ENCODE results near the gene C19orf12. TPM values are rescaled to one million over a fixed set of nuclear protein-coding genes. Genes with fewer than 3 reads are reported as not detected.
"Not testable (repeated sequence)": the region's sequence is repeated elsewhere in the genome, so short reads cannot be mapped to it uniquely, and the experiment has no call there.

The C19orf12 gene
- total RNA-seq, 2 experiments from 2014 or later, result 30.9 to 32.3 TPM

GRCh38 chr19:29678484-29679106 is 36.5 kb downstream of the C19orf12 start:
- H3K9me3 Mint-ChIP-seq, result no peaks in the 10 kb centered on the region
- peaks cover 12% of the 10 kb centered on the region for H3K36me3 Mint-ChIP-seq
- H3K4me3 Mint-ChIP-seq, result no peak overlapping the region
- H3K27ac Mint-ChIP-seq, result no peak overlapping the region
- H3K4me1 Mint-ChIP-seq, result peaks cover 53% of the 10 kb centered on the region
- no peak for DNase-seq
- H3K27me3 Mint-ChIP-seq, result no peaks in the 10 kb centered on the region

GRCh38 chr19:29677001-29677817 is 37.9 kb downstream of the C19orf12 start:
- H3K9me3 Mint-ChIP-seq, result no peaks in the 10 kb centered on the region
- no peak overlapping the region for H3K4me3 Mint-ChIP-seq
- H3K36me3 Mint-ChIP-seq, result peaks cover 20% of the 10 kb centered on the region
- no peak for DNase-seq
- no peaks in the 10 kb centered on the region for H3K27me3 Mint-ChIP-seq
- peak overlapping the region; percentile 56 for H3K27ac Mint-ChIP-seq
- H3K4me1 Mint-ChIP-seq, result peaks cover 63% of the 10 kb centered on the region

DNA sequence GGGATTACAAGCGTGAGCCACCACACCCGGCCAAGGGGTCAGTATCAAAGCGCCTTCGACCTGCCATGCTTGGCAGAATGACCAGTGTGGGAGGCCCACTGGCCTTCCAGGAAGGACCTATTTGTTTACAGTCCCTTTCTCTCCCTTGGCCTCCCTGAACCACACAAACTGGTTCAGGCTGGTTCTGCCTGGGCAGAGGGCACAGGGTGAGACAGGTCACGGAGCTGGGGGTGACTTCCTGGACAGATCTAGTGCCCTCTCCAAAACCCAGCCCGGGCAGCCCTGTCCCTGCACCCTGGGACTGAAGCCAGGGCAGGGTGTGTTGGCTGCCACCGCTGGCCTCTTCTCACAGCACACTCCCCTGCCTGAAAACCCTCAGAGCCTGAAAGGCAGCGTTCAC is 38.5 kb downstream of the C19orf12 start:
- no peak for DNase-seq
- Mint-ChIP-seq H3K36me3 (peaks cover 24% of the 10 kb centered on the region), H3K4me3 (no peak overlapping the region), H3K27ac (peak overlapping the region; percentile 56), H3K4me1 (peaks cover 69% of the 10 kb centered on the region), H3K27me3 (no peaks in the 10 kb centered on the region), H3K9me3 (peaks cover 2% of the 10 kb centered on the region)

GRCh38 chr19:29675650-29676186 is 39.3 kb downstream of the C19orf12 start:
- Mint-ChIP-seq H3K27me3 (no peaks in the 10 kb centered on the region), H3K9me3 (peaks cover 5% of the 10 kb centered on the region), H3K36me3 (peaks cover 32% of the 10 kb centered on the region), H3K27ac (no peak overlapping the region), H3K4me3 (no peak overlapping the region), H3K4me1 (peaks cover 70% of the 10 kb centered on the region)
- DNase-seq, result no peak

- Mint-ChIP-seq H3K4me3 (no peak overlapping the region), H3K27ac (no peak overlapping the region), H3K9me3 (peaks cover 5% of the 10 kb centered on the region), H3K4me1 (peaks cover 70% of the 10 kb centered on the region), H3K27me3 (no peaks in the 10 kb centered on the region), H3K36me3 (peaks cover 38% of the 10 kb centered on the region)
- no peak for DNase-seq
Observed at GRCh38 chr19:29675120-29675649, 39.9 kb downstream of the C19orf12 start.

DNA sequence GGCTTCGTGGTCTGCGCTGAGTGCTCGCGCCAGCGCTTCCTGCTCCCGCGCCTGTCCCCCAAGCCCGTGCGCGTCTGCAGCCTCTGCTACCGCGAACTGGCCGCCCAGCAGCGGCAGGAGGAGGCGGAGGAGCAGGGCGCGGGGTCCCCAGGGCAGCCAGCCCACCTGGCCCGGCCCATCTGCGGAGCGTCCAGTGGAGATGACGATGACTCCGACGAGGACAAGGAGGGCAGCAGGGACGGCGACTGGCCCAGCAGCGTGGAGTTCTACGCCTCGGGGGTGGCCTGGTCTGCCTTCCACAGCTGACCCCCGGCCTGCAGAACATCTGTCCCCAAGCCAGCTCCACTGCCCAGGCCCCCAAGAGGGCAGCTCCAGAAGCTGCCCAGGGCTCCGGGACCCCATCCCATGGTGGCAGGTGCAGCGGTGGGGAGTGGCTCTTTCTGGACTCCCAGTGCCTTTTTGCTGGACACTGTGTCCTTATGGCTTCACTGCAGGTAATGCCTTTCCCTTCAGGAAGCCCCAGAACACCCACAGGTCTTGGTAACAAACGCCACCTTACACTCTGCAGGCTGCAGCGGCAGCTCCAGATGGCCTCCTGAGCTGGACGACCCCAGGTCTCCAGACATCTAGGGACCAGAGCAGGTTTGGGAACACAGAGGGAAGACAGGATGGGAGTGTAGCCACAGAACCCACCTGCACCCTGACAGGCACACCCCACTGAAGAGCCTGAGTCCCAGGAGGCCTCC is 40.5 kb downstream of the C19orf12 start:
- Mint-ChIP-seq H3K4me3 (no peak overlapping the region), H3K4me1 (peaks cover 69% of the 10 kb centered on the region), H3K36me3 (peaks cover 44% of the 10 kb centered on the region), H3K9me3 (peaks cover 5% of the 10 kb centered on the region), H3K27me3 (no peaks in the 10 kb centered on the region), H3K27ac (no peak overlapping the region)
- no peak for DNase-seq

DNA sequence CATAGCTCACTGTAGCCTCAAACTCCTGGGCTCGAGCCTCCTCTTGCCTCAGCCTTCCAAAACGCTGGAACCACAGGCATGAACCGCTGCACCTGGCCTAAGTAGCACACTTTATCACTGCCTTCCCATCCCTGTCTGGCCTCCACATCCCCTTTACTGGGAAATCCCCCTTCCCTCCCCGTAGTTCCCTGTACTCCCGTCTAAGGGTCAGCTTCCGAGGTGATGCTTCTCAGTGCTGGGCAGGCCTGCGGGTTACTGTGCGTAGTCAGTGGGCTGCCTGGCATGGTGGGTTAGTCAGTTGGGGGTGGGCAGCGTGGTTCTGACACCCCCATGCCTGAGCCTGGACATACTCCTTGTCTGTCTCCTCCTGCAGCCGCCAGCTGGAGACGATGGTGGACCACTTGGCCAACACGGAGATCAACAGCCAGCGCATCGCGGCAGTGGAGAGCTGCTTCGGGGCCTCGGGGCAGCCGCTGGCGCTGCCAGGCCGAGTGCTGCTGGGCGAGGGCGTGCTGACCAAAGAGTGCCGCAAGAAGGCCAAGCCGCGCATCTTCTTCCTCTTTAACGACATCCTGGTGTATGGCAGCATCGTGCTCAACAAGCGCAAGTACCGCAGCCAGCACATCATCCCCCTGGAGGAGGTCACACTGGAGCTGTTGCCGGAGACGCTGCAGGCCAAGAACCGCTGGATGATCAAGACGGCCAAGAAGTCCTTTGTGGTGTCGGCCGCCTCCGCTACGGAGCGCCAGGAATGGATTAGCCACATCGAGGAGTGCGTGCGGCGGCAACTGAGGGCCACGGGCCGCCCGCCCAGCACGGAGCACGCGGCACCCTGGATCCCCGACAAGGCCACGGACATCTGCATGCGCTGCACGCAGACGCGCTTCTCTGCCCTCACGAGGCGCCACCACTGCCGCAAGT is 41.4 kb downstream of the C19orf12 start:
- H3K27me3 Mint-ChIP-seq, result no peaks in the 10 kb centered on the region
- peak overlapping the region; percentile 53 for H3K4me3 Mint-ChIP-seq
- H3K9me3 Mint-ChIP-seq, result peaks cover 5% of the 10 kb centered on the region
- peak overlapping the region; percentile 89 for H3K27ac Mint-ChIP-seq
- peaks cover 76% of the 10 kb centered on the region for H3K4me1 Mint-ChIP-seq
- DNase-seq, result no peak
- peaks cover 45% of the 10 kb centered on the region for H3K36me3 Mint-ChIP-seq

DNA sequence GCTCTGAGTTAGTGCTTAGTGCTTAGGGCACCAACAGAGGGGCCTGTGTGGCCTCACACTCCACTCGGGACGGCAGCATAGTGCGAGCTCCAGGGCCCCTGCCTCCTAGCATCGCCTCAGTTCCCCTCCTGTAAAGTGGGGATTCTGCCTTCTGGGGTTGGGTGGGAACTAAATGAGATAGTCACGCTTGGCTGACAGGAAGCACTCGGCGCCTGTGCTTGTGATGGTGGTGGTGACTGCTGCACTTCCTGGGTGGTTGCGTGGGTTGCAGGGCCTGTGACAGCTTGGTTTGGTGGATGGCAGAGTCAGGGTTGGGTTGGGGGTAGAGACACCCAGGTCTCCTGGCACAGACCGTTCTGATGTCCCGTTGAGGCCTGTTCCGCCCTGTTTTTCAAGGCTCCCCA is 42.1 kb downstream of the C19orf12 start:
- Mint-ChIP-seq H3K27ac (peak overlapping the region; percentile 89), H3K4me1 (peaks cover 80% of the 10 kb centered on the region), H3K4me3 (peak overlapping the region; percentile 53), H3K27me3 (no peaks in the 10 kb centered on the region), H3K9me3 (peaks cover 5% of the 10 kb centered on the region), H3K36me3 (peaks cover 47% of the 10 kb centered on the region)
- peak; percentile 86 for DNase-seq

DNA sequence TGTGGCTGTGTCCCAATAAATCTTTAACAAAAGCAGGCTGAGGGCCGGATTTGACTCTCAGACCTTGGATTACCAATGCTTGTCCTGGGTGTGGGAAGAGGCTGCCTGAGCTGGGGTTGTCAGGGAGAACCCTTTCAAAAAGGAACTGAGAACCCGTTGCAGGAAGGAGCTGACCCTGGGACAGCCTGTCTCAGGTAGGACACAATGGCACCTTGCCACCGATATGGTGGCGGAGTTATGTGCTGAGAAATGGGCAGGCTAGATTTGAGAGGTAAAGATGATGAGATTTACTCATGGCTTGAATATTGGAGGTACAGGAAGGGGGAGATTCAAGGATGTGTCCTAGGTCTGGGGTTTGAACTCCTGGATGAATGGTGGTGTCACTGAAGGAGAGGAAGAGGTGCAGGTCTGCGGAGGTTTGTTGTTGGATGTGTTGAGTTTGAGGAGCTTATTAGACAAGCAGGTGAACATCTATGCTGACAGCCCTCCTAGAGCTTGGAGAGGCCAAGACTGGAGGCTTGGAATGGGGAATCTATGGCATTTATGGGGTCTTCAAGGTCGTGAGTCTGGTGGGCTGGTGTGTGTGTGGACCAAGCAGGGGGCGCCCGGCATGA is 42.6 kb downstream of the C19orf12 start:
- H3K36me3 Mint-ChIP-seq, result peaks cover 51% of the 10 kb centered on the region
- peak overlapping the region; percentile 89 for H3K27ac Mint-ChIP-seq
- peak overlapping the region; percentile 53 for H3K4me3 Mint-ChIP-seq
- no peak for DNase-seq
- no peaks in the 10 kb centered on the region for H3K27me3 Mint-ChIP-seq
- peaks cover 85% of the 10 kb centered on the region for H3K4me1 Mint-ChIP-seq
- H3K9me3 Mint-ChIP-seq, result peaks cover 5% of the 10 kb centered on the region

GRCh38 chr19:29671393-29672160 is 43.5 kb downstream of the C19orf12 start:
- Mint-ChIP-seq H3K4me1 (peaks cover 86% of the 10 kb centered on the region), H3K27me3 (no peaks in the 10 kb centered on the region), H3K9me3 (peaks cover 5% of the 10 kb centered on the region), H3K27ac (peak overlapping the region; percentile 89), H3K4me3 (peak overlapping the region; percentile 53), H3K36me3 (peaks cover 55% of the 10 kb centered on the region)
- DNase-seq, result peak; percentile 84

- DNase-seq, H3K27me3 Mint-ChIP-seq, H3K9me3 Mint-ChIP-seq: not testable (repeated sequence)
- H3K36me3 Mint-ChIP-seq, result peaks cover 53% of the 10 kb centered on the region
- peak overlapping the region; percentile 53 for H3K4me3 Mint-ChIP-seq
- peak overlapping the region; percentile 89 for H3K27ac Mint-ChIP-seq
- peaks cover 81% of the 10 kb centered on the region for H3K4me1 Mint-ChIP-seq
Observed at GRCh38 chr19:29671026-29671392, 44.1 kb downstream of the C19orf12 start.

DNA sequence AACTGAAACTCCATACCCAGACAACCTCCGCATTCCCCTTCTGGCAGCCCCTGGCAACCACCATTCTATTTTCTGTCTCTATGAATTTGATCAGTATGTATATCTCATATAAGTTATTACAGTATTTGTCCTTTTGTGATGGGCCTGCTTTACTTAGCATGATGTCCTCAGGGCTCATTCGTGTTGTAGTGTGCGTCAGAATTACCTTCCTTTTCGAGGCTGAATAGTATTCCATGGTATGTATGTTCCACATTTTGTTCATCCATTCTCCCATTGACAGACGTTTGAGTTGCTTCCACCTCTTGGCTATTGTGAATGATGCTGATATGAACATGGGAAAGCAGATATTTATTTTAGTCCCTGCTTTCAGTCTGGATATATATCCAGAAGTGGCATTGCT is 44.8 kb downstream of the C19orf12 start:
- DNase-seq, result no peak
- Mint-ChIP-seq H3K4me3 (no peak overlapping the region), H3K9me3 (peaks cover 5% of the 10 kb centered on the region), H3K36me3 (peaks cover 51% of the 10 kb centered on the region), H3K4me1 (peaks cover 73% of the 10 kb centered on the region), H3K27me3 (no peaks in the 10 kb centered on the region), H3K27ac (peak overlapping the region; percentile 89)
